Measurements from ENCODE around the gene SPATA3. TPM values are rescaled to one million over a fixed set of nuclear protein-coding genes. Genes with fewer than 3 reads are reported as not detected.

Gene SPATA3
- total and polyA plus RNA-seq, 2 of the 13 experiments (the other 11 are each of a cell fraction or from before 2014, with no cell fraction given) = not detected

DNA sequence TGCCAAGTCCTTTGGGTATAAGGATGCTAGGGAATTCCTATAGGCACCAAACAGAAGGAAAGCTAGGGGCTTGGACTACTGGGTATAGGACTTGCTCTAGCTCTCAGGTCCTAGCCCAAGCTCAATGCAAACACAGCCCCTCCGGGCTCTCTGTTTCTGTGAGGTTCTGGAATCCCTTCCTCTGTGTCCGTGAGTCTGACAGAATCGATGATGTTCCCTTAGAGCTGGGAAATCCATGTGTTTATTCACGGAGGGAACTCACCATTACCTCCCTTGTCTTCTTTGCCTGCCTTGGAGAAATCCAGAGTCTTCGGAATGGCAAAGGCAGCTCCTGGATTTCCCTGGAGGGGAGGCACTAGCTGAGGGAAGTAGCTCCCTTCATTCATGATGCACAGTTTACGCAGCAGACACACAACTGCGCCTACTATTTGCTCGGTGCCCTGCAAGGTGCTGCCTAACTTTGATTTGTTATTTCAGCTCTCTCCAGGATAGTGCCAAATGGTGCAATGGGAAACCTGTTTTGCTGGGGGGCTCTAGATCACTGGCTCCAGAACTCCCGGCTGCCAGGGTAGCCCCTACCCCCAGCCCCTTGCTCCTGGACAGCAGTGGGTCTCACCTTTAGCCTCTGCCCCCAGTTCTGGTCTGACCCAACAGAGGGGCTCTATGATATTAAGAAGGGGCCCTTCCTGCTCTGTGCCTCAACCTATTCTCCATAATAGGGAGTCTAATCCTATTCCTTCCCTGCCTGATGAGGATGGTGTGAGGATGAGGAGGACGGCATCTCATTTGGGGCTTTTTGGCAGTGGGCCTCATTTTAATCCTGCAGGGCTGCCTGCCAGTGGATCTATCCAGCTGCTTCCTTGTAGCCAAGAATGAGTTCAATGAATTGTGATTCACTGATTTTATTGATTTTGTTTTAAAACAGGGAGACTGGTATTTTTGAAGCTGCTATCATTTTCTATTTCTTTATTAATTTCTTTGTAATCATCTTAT, 52.3 kb downstream of the SPATA3 start (continued):
- TF ChIP-seq AFF4 (CRISPR knock-in tag; IDR thresholded peaks at IDR 0.05) (no peak), GATAD1 (CRISPR knock-in tag; IDR thresholded peaks at IDR 0.05) (no peak), TCF7 (IDR thresholded peaks at IDR 0.05; ENCODE audit: low read depth) (no peak), TOE1 (CRISPR knock-in tag; IDR thresholded peaks at IDR 0.05) (no peak), KAT7 (CRISPR knock-in tag; IDR thresholded peaks at IDR 0.05; ENCODE audit: borderline replicate concordance) (no peak), ZNF724P (CRISPR knock-in tag; IDR thresholded peaks at IDR 0.05; ENCODE audit: borderline replicate concordance) (no peak), CREB1 (IDR thresholded peaks at IDR 0.05) (no peak), CREB1 (CRISPR knock-in tag; IDR thresholded peaks at IDR 0.05) (peak; percentile 41; the same call in 1 of the 2 replicates), ZNF343 (CRISPR knock-in tag; IDR thresholded peaks at IDR 0.05) (no peak), TIGD3 (CRISPR knock-in tag; IDR thresholded peaks at IDR 0.05; ENCODE audit: borderline replicate concordance) (no peak), NFRKB (IDR thresholded peaks at IDR 0.05) (no peak), ZBTB38 (CRISPR knock-in tag; IDR thresholded peaks at IDR 0.05) (peak; percentile 49; the same call in 1 of the 2 replicates), BRF2 (CRISPR knock-in tag; IDR thresholded peaks at IDR 0.05) (0 out of 2 replicates have a peak, but pooled peaks have one; percentile 51), POLR2G (IDR thresholded peaks at IDR 0.05; ENCODE audit: low read depth, low read length) (peak; percentile 68; the same call in 1 of the 2 replicates), ZNF75D (CRISPR knock-in tag; IDR thresholded peaks at IDR 0.05; ENCODE audit: borderline replicate concordance) (no peak), TFAP4 (IDR thresholded peaks at IDR 0.05; ENCODE audit: borderline replicate concordance, low read depth) (no peak), NCOA5 (CRISPR knock-in tag; IDR thresholded peaks at IDR 0.05) (no peak), NR2F2 (IDR thresholded peaks at IDR 0.05; ENCODE audit: borderline replicate concordance, low read depth) (no peak), ZFP36L1 (CRISPR knock-in tag; IDR thresholded peaks at IDR 0.05) (no peak), ZNF263 (CRISPR knock-in tag; IDR thresholded peaks at IDR 0.05) (no peak)
